HG02678 (cell line): ENCODE measurements around the gene SLC11A1.

Source experiments
- ATAC-seq: cut with Tn5 transposase; IDR thresholded peaks from one replicate; pipeline ENCODE4 v1.9.1; 2021; ENCODE audit warnings: mild to moderate bottlenecking, moderate library complexity; ENCODE audit not compliant: unreplicated experiment

The SLC11A1 gene

GRCh38 chr2:218381916-218382366 is at the start of gene SLC11A1:
TSS of gene SLC11A1 (plus strand) at chr2:218382273. CDS start at chr2:218382369, 96 bp downstream.
- no peak for ATAC-seq

- ATAC-seq = no peak
These were observed 49.8 kb upstream of the SLC11A1 start for GRCh38 chr2:218332288-218332687.

GRCh38 chr2:218332920-218333645 is 49.0 kb upstream of the SLC11A1 start:
- no peak for ATAC-seq

GRCh38 chr2:218334531-218334930 is 47.5 kb upstream of the SLC11A1 start:
- ATAC-seq = no peak

GRCh38 chr2:218340656-218341055 is 41.4 kb upstream of the SLC11A1 start:
- no peak for ATAC-seq

- ATAC-seq = no peak
These were observed 40.7 kb upstream of the SLC11A1 start for GRCh38 chr2:218341381-218341780.

GRCh38 chr2:218342837-218343236 is 39.2 kb upstream of the SLC11A1 start:
- ATAC-seq = no peak

- ATAC-seq = no peak
These were observed 38.5 kb upstream of the SLC11A1 start for GRCh38 chr2:218343591-218343990.

- ATAC-seq = no peak
These were observed 37.9 kb upstream of the SLC11A1 start for GRCh38 chr2:218344090-218344754.

GRCh38 chr2:218344755-218345417 is 37.2 kb upstream of the SLC11A1 start:
- ATAC-seq = no peak

- no peak for ATAC-seq
These were observed 36.4 kb upstream of the SLC11A1 start for GRCh38 chr2:218345491-218346236.

- no peak for ATAC-seq
These were observed 34.9 kb upstream of the SLC11A1 start for GRCh38 chr2:218347172-218347571.

- no peak for ATAC-seq
These were observed 28.0 kb upstream of the SLC11A1 start for GRCh38 chr2:218354045-218354444.

- no peak for ATAC-seq
These were observed 27.1 kb upstream of the SLC11A1 start for GRCh38 chr2:218354850-218355443.

- ATAC-seq = no peak
These were observed 24.6 kb upstream of the SLC11A1 start for GRCh38 chr2:218357236-218358177.

GRCh38 chr2:218360453-218360852 is 21.6 kb upstream of the SLC11A1 start:
- ATAC-seq = no peak

- ATAC-seq = no peak
These were observed 19.5 kb upstream of the SLC11A1 start for GRCh38 chr2:218362606-218363005.

GRCh38 chr2:218363736-218364135 is 18.3 kb upstream of the SLC11A1 start:
- no peak for ATAC-seq

- no peak for ATAC-seq
These were observed 17.9 kb upstream of the SLC11A1 start for GRCh38 chr2:218364196-218364595.
